Astrocyte of the hippocampus (primary cell): ENCODE measurements around the gene AGAP6.
"Not testable (repeated sequence)": the region's sequence is repeated elsewhere in the genome, so short reads cannot be mapped to it uniquely, and the experiment has no call there.

Source experiments
- DNase-seq: peaks from one replicate; pipeline ENCODE4 v3.0.0; 2011; ENCODE audit warnings: low read depth, low spot score

The AGAP6 gene

DNA sequence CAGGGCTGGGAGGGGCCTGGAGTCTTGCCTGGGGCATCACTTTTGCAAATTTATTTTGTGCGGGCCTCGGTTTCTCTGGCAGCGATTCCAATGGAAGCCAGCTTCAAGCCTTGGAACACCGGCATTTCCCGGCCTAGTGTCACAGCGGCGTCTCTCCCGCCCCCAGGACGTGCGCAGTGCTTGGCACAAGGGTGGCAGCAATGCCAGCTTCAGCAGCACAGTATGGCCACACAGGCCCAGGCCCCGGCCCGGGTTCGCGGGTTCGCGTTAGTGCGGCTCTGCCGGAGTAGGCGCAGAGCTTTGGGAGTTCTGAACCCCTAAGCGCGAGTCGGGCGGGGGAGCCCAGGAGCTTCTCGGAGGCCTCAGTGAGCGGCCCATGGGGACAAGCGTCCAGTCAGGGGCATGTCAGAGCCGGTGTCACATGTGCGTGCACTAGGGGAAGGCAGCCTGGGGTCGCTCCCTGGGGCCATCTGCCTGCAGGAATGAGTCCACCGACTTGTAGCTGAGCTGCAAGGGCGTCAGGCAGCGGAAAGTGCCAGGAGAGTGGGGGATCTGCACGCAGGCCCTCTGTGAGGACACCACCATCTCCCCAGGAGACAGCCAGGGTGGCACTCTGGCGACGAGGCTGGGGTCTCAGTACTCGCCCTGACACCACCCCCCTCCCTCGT is 36.6 kb downstream of the AGAP6 start:
- DNase-seq = not testable (repeated sequence)

GRCh38 chr10:50025627-50026026 is 37.4 kb downstream of the AGAP6 start:
- DNase-seq = no peak

DNA sequence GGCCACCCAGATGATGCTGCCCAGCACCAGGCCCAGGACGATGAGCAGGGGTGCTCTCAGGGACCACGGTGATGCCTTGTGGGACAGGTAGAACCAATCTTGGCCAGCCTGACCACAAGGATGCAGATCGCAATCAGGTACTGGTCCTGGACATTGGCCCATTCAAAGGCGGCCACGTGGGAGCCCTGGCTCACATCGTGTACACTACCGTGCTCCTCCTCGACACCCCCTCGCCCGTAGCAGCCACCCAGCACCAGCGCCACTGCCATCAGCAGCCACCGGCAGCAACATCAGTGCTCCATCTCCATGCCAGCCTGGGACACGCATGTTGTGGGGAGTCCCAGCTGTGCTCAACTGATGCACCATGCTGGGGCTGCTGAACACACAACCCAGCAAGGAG is 39.0 kb downstream of the AGAP6 start:
- no peak for DNase-seq

- peak; percentile 52 for DNase-seq
Observed at GRCh38 chr10:50033481-50033880, 45.3 kb downstream of the AGAP6 start.

DNA sequence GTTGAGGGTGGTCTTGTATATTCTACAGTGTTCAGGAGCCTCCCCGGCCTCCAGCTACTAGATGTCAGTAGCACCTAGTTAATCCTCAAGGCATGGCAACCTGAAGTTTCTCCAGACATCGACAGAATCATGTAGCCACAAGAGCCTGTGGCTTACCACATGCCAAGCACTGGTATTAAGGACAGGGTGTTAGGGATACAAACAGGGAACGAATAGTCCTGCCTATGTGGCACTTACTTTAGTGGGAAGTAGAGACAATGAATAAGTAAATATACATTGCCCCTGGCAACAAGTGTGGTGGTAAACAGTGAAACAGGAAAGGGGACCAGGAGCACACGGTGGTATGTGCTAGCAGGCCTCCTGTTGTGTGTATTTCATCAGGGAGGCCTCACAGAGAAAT is 47.1 kb downstream of the AGAP6 start:
- peak; percentile 41 for DNase-seq

GRCh38 chr10:50044941-50045664 is 56.9 kb downstream of the AGAP6 start:
- no peak for DNase-seq

GRCh38 chr10:50046457-50046856 is 58.3 kb downstream of the AGAP6 start:
- not testable (repeated sequence) for DNase-seq

- DNase-seq = not testable (repeated sequence)
Observed at GRCh38 chr10:50047594-50047993, 59.4 kb downstream of the AGAP6 start.

- DNase-seq = peak; percentile 54
Observed at GRCh38 chr10:50051995-50052660, 63.9 kb downstream of the AGAP6 start.

- not testable (repeated sequence) for DNase-seq
Observed at GRCh38 chr10:50052778-50053376, 64.7 kb downstream of the AGAP6 start.

GRCh38 chr10:50055494-50056292 is 67.5 kb downstream of the AGAP6 start:
- not testable (repeated sequence) for DNase-seq

DNA sequence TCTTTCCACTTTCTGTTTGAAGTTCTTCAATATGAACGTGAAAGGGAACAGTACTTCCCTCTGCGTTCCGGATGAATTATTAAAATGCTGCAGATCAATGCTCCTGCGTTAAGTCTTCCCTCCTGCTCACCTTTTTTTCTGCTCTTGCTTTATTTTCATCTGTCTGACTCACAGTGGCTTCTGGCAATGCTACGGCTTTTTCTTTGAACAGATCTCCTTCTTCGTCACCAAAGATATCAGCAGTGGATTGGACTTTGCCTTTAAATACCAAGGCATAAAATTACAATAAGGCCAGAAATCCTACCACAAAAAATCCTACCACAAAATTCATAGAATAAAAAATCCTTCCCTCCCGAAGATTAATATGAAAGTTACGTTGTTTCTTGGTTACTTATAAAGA is 68.4 kb downstream of the AGAP6 start:
- DNase-seq = peak; percentile 32

- DNase-seq = not testable (repeated sequence)
Observed at GRCh38 chr10:50058727-50059126, 70.5 kb downstream of the AGAP6 start.

- peak; percentile 67 for DNase-seq
Observed at GRCh38 chr10:50059946-50060345, 71.7 kb downstream of the AGAP6 start.
